ENCODE results near the gene SLC15A3.

Gene SLC15A3

DNA sequence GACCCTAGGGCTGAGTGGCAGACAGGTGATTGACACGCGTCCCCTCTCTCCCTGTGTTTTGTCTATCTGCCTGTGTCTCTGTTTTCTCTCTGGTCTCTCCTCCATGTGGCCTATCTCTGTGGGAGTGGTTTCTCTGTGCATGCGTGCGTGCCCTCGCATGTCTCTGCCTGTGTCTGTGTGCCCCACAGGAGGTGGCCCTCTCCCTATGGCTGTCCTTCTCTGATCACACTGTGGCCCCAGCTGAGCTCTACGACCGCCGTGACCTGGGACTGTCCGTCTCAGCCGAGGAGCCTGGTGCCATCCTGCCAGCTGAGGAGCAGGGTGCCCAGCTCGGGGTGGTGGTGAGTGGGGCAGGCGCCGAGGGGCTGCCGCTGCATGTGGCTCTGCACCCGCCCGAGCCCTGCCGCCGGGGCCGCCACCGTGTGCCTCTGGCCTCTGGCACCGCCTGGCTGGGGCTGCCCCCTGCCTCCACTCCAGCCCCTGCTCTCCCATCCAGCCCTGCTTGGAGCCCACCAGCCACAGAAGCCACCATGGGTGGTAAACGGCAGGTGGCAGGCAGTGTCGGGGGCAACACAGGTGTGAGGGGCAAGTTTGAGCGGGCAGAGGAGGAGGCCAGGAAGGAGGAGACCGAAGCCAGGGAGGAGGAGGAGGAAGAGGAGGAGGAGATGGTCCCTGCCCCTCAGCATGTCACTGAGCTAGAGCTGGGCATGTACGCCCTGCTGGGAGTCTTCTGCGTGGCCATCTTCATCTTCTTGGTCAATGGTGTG, 16.1 kb downstream of the SLC15A3 start:
- no peaks in the 10 kb centered on the region for H3K27me3 ChIP-seq (ENCODE audit: insufficient read depth, low read depth, severe bottlenecking)
- no peaks in the 10 kb centered on the region for H3K9me3 ChIP-seq (ENCODE audit: severe bottlenecking)
- no peak overlapping the region for H3K4me3 ChIP-seq (ENCODE audit: low read depth, low read length)
- no peak overlapping the region for H3K27ac ChIP-seq
- no peak for DNase-seq
- H3K36me3 ChIP-seq, result peaks cover 50% of the 10 kb centered on the region
- TF ChIP-seq, protein P1, sequence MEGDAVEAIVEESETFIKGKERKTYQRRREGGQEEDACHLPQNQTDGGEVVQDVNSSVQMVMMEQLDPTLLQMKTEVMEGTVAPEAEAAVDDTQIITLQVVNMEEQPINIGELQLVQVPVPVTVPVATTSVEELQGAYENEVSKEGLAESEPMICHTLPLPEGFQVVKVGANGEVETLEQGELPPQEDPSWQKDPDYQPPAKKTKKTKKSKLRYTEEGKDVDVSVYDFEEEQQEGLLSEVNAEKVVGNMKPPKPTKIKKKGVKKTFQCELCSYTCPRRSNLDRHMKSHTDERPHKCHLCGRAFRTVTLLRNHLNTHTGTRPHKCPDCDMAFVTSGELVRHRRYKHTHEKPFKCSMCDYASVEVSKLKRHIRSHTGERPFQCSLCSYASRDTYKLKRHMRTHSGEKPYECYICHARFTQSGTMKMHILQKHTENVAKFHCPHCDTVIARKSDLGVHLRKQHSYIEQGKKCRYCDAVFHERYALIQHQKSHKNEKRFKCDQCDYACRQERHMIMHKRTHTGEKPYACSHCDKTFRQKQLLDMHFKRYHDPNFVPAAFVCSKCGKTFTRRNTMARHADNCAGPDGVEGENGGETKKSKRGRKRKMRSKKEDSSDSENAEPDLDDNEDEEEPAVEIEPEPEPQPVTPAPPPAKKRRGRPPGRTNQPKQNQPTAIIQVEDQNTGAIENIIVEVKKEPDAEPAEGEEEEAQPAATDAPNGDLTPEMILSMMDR (IDR thresholded peaks at IDR 0.05; ENCODE audit: low read depth, low read length), result no peak

DNA sequence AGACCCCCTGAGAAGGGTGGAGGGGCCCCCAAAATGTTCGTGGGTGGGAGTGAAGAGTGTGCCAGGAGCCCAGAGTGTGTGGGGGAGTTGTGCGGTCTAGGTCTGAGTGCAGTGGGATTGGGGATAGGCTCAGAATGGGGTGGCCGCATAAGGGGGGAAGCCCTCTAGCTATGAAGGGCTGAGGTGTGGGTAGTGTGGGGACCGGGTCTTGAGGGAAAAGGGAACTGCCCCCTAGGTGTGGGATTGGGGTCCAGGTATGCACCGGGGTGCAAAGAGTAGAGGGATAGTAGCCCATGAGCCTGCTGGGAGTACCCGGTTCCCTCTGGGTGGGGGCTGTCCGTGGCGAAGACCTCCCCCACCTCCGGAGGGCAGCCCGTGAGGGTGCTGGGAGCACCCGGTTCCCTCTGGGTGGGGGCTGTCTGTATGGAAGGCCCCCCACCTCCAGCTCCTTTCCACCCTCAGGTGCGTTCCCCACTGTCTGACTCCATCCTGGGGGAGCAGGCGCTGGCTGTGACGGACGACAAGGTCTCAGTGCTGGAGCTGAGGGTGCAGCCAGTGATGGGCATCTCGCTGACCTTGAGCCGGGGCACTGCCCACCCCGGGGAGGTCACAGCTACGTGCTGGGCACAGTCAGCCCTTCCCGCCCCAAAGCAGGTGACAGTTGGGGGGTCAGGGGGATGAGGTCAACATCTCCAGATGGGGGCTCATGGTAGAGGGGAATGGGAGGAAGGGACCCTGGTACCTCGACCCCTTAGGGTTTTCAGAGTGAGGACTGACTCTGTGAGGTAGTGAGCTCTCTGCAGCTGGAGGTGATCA, 17.0 kb downstream of the SLC15A3 start:
- TF ChIP-seq, protein P1 (IDR thresholded peaks at IDR 0.05; ENCODE audit: low read depth, low read length), result no peak
- Histone ChIP-seq H3K9me3 (ENCODE audit: severe bottlenecking) (no peaks in the 10 kb centered on the region), H3K27me3 (ENCODE audit: insufficient read depth, low read depth, severe bottlenecking) (no peaks in the 10 kb centered on the region), H3K27ac (no peak overlapping the region), H3K36me3 (peaks cover 58% of the 10 kb centered on the region), H3K4me3 (ENCODE audit: low read depth, low read length) (no peak overlapping the region)
- no peak for DNase-seq

DNA sequence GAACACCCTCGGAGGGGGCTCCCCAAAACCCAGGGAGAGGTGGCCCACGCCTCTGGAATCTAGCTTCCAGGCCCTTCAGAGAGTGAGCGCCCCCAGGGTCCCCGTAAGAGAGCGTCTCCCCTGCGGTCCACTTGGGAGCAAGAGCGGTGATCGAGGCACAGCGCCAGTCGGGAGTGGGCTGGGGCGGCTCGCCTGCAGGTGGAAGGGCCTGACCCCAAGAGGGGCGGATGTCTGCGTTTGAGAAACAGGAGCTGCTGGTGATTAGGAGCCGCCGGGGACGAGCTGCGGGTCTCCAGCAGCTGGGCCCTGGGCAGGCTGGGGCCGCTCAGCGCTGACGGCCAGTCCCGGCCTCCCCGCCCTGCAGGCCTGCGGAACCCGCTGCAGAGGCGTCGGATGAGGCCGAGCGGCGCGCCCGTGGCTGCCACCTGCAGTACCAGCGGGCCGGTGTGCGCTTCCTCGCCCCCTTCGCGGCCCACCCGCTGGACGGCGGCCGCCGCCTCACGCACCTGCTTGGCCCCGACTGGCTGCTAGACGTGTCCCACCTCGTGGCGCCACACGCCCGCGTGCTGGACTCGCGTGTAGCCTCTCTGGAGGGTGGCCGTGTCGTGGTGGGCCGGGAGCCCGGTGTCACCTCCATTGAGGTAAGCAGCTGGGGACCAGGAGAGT, 17.7 kb downstream of the SLC15A3 start:
- Histone ChIP-seq H3K27ac (no peak overlapping the region), H3K4me3 (ENCODE audit: low read depth, low read length) (no peak overlapping the region), H3K27me3 (ENCODE audit: insufficient read depth, low read depth, severe bottlenecking) (no peaks in the 10 kb centered on the region), H3K36me3 (peaks cover 66% of the 10 kb centered on the region), H3K9me3 (ENCODE audit: severe bottlenecking) (no peaks in the 10 kb centered on the region)
- TF ChIP-seq, protein P1 (IDR thresholded peaks at IDR 0.05; ENCODE audit: low read depth, low read length), result no peak
- DNase-seq, result no peak

DNA sequence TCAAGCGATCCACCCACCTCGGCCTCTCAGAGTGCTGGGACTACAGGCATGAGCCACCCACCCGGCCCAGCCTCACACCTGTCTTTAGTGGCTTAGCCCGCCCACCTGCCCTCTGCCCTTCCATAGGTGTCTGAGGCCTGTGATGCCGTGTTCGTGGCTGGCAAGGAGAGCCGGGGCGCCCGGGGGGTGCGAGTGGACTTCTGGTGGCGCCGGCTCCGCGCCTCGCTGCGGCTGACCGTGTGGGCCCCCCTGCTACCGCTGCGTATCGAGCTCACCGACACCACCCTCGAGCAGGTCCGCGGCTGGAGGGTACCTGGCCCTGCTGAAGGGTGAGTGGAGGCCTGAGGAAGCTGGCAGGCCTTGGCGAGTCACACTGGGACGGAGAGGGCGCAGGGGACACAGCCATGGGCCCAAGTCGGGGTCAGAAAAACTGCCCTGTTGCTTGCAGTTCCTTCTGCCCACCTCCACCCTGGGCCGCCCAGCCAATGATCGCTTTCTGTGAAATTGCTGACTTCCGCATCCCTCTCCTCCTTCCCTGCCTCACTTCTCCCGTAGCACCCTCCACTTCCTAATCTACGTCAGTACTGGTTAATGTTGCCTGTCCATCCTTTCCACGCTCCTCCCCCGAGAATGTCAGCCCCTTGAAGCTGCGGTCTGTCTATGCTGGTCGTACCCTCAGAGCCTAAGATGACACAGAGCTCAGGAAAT, 18.4 kb downstream of the SLC15A3 start:
- Histone ChIP-seq H3K9me3 (ENCODE audit: severe bottlenecking) (no peaks in the 10 kb centered on the region), H3K27me3 (ENCODE audit: insufficient read depth, low read depth, severe bottlenecking) (no peaks in the 10 kb centered on the region), H3K4me3 (ENCODE audit: low read depth, low read length) (no peak overlapping the region), H3K27ac (no peak overlapping the region), H3K36me3 (peaks cover 71% of the 10 kb centered on the region)
- TF ChIP-seq, protein P1 (IDR thresholded peaks at IDR 0.05; ENCODE audit: low read depth, low read length), result no peak
- DNase-seq, result no peak

DNA sequence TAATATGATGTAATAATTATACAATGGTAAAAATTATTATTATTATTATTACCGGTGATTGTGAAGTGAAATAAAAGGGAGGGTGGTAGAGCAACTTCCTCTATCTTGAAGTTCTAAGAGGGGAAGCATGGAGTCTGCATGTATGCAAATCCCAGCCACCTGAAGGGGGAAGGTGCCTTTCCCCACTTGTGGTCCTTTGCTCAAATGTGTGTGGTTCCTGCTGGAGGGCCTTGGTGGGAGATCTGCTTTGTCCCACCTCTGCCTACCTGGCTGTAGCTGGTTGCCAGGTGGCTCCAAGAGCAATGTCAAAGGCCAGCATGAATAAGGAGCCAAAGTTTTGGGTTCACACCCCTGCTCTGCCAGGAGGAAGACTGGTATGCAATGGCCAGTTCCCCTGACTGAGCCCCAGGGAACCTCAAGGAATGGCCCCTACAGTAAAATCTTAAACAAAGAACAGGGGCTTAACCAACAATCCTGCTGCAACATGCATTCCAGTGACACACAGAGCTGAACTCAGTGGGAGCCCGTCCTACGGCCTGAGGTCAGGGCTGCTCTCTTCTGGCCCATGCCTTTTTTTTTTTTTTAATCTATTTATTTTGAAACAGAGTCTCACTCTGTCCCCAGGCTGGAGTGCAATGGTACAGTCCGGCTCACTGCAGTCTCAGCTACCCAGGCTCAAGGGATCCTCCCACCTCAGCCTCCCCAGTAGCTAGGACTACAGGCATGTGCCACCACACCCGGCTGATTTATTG, 19.2 kb downstream of the SLC15A3 start:
- Histone ChIP-seq H3K4me3 (ENCODE audit: low read depth, low read length) (no peak overlapping the region), H3K27ac (no peak overlapping the region), H3K36me3 (peaks cover 79% of the 10 kb centered on the region), H3K9me3 (ENCODE audit: severe bottlenecking) (no peaks in the 10 kb centered on the region), H3K27me3 (ENCODE audit: insufficient read depth, low read depth, severe bottlenecking) (no peaks in the 10 kb centered on the region)
- DNase-seq, result no peak
- TF ChIP-seq, protein P1 (IDR thresholded peaks at IDR 0.05; ENCODE audit: low read depth, low read length), result no peak

Measured in WERI-Rb-1 (cell line).